ENCODE results near the gene IGLL5. TPM values are rescaled to one million over a fixed set of nuclear protein-coding genes. Genes with fewer than 3 reads are reported as not detected.

IGLL5 gene
- total and polyA plus RNA-seq, 9 of the 15 experiments (the other 6 are each of a cell fraction or from before 2014, with no cell fraction given): not detected

GRCh38 chr22:22878211-22878570 is 9.4 kb upstream of the IGLL5 start:
- Histone ChIP-seq H3K27ac (ENCODE audit: extremely low read depth, low read depth, low read length) (no peak overlapping the region), H3K79me2 (ENCODE audit: control insufficient read depth, insufficient read depth, low read length) (no peaks in the 10 kb centered on the region), H3K27me3 (ENCODE audit: control insufficient read depth in 2 of 2, insufficient read depth in 2 of 2, low read length in 2 of 2) (peaks cover 0 to 36% of the 10 kb centered on the region in 2 experiments; a peak in 2 of 5 replicates), H3K36me3 (ENCODE audit: control insufficient read depth, insufficient read depth, low read length) (no peaks in the 10 kb centered on the region), H3K9ac (ENCODE audit: insufficient read depth in 1 of 2, low read depth in 2 of 2, low read length in 2 of 2) (no peak overlapping the region), H2AFZ (ENCODE audit: low read depth, low read length) (no peak overlapping the region), H4K20me1 (replicated peaks; ENCODE audit: control insufficient read depth, insufficient read depth, low read length) (peaks cover 39% of the 10 kb centered on the region), H3K4me1 (replicated peaks in 1 of 2; ENCODE audit: control insufficient read depth in 2 of 2, insufficient read depth in 2 of 2, low read length in 2 of 2) (peaks cover 0 to 3% of the 10 kb centered on the region in 2 experiments; a peak in 1 of 5 replicates), H3K9me3 (replicated peaks; ENCODE audit: control insufficient read depth, insufficient read depth, low read depth, low read length) (no peaks in the 10 kb centered on the region), H3K4me2 (ENCODE audit: insufficient read depth, low read length) (no peak overlapping the region), H3K9me1 (ENCODE audit: control insufficient read depth, insufficient read depth, low read length) (peaks cover 4% of the 10 kb centered on the region), H3K4me3 (no peak overlapping the region)
- in situ Hi-C loops (cut with MboI) (no loop called here), intact Hi-C loops (cut with micrococcal nuclease) (no loop called here)
- ATAC-seq (no peak), FAIRE-seq (no peak), DNase-seq (ENCODE audit: extremely low read depth in 1 of 4, low spot score in 3 of 4) (peak in 2 of 4 experiments; percentile 51)
- no TSS peak for BruUV-seq (replicated peaks)
- POLR2A ChIA-PET: interaction anchor here (1.1 to 2.2 kb wide), 7 partner anchors 11 to 90 kb away, joined by 3 to 14 read pairs (median 4); no protein-coding TSS in a partner anchor
- CTCF ChIA-PET (ENCODE audit: low intra/inter-chr PET ratio): interaction anchor here (0.6 to 9.8 kb wide), 23 partner anchors 13 to 284 kb away, joined by 3 to 251 read pairs (median 5); no protein-coding TSS in a partner anchor
- 0% methylated on average over 2 of the region's 2 CpGs for WGBS (ENCODE audit: insufficient coverage, low coverage, missing lambda C conversion rate)
- TF ChIP-seq NFATC3 (IDR thresholded peaks at IDR 0.05): no peak
- TF ChIP-seq ZNF639 (CRISPR knock-in tag; conservative IDR thresholded peaks at IDR 0.05 in 1 of 2, IDR thresholded peaks at IDR 0.05 in 1 of 2): 0 out of 4 replicates have a peak, but pooled peaks of 1 of the 2 experiments have one; percentile 30

Measured in K562 (cell line).